Activated CD8-positive, alpha-beta memory T cell treated with anti-CD3 and anti-CD28 coated beads for 1 hour (primary cell): Measurements from ENCODE around the gene FUT1.

Experiments used
- DNase-seq, 2 donors: peaks; one replicate each; pipeline ENCODE4 v3.0.0-alpha.2; 2020; ENCODE audit warnings: low read depth in 1 of 2; ENCODE audit errors: extremely low read depth in 1 of 2

Gene FUT1

GRCh38 chr19:48741129-48741999 lies 11.1 kb downstream of the FUT1 start:
- DNase-seq: no peak

GRCh38 chr19:48740164-48740972 lies 12.1 kb downstream of the FUT1 start, which contains the start of gene RASIP1:
RASIP1 (minus strand) TSS chr19:48740610; CDS start chr19:48740282, 328 bp downstream.
- no peak for DNase-seq

- DNase-seq: no peak
These were observed 12.9 kb downstream of the FUT1 start for GRCh38 chr19:48739404-48740163.

- DNase-seq: peak; percentile 76 to 91
These were observed 13.7 kb downstream of the FUT1 start for GRCh38 chr19:48738557-48739403.

GRCh38 chr19:48737360-48737998 lies 15.0 kb downstream of the FUT1 start:
- no peak for DNase-seq

GRCh38 chr19:48735031-48735615 lies 17.3 kb downstream of the FUT1 start:
- no peak for DNase-seq

GRCh38 chr19:48734625-48735024 lies 17.8 kb downstream of the FUT1 start:
- DNase-seq: no peak

GRCh38 chr19:48731452-48731851 lies 21.0 kb downstream of the FUT1 start:
- DNase-seq: no peak

- no peak for DNase-seq
These were observed 23.4 kb downstream of the FUT1 start for GRCh38 chr19:48728911-48729664.

- no peak for DNase-seq
These were observed 25.9 kb downstream of the FUT1 start for GRCh38 chr19:48726556-48726955.

GRCh38 chr19:48724796-48725753 lies 27.4 kb downstream of the FUT1 start:
- no peak for DNase-seq

- no peak for DNase-seq
These were observed 30.2 kb downstream of the FUT1 start for GRCh38 chr19:48722196-48722708.

GRCh38 chr19:48720613-48721296 lies 31.7 kb downstream of the FUT1 start:
- peak; percentile 74 to 79 for DNase-seq

- no peak for DNase-seq
These were observed 32.2 kb downstream of the FUT1 start for GRCh38 chr19:48720251-48720612.

GRCh38 chr19:48719263-48720171 lies 32.9 kb downstream of the FUT1 start, which contains the start of gene MAMSTR:
MAMSTR (minus strand) TSS chr19:48719725; CDS start chr19:48719031, 694 bp downstream.
- DNase-seq: no peak
